PC-9 (cell line): ENCODE measurements around the gene PMAIP1. TPM values are rescaled to one million over a fixed set of nuclear protein-coding genes. Genes with fewer than 3 reads are reported as not detected.

Experiments used
- BruUV-seq: library from RNA; stranded (reverse); fragments of 400-500 nt; replicated peaks from 2 replicates; lab custom pipeline; 2021; lab: Mats Ljungman, UMichigan
- CTCF ChIA-PET: fragments of 300-600 bp; sonication (Branson Sonifier 250); formaldehyde crosslinking; loops from one replicate; lab custom pipeline; 2022; ENCODE audit warnings: antibody characterized with exemption; lab: Charles Lee
- POLR2A ChIA-PET: fragments of 300-600 bp; sonication (Branson Sonifier 250); formaldehyde crosslinking; loops from one replicate; lab custom pipeline; 2022; ENCODE audit warnings: antibody characterized with exemption; ENCODE audit not compliant: unreplicated experiment; lab: Charles Lee
- DNase-seq, 2 experiments: peaks; one replicate each; pipeline versions ENCODE4 v3.0.0 to v3.0.0-alpha.2; 2015 to 2022; ENCODE audit warnings: mixed read lengths in 1 of 2
- H2AFZ ChIP-seq: fragments of 200-600 bp; sonication (generic); 2 replicates; pipeline ENCODE4 v1.8.1; 2017; ENCODE audit warnings: antibody characterized with exemption
- H3F3A ChIP-seq: fragments of 200-600 bp; sonication (generic); 2 replicates; pipeline ENCODE4 v1.8.1; 2017; ENCODE audit warnings: antibody characterized with exemption, mild to moderate bottlenecking, low read depth; ENCODE audit not compliant: insufficient read depth
- H3K27ac ChIP-seq: fragments of 200-600 bp; sonication (generic); 2 replicates; pipeline ENCODE4 v1.6.1; 2016; ENCODE audit warnings: mixed run types
- H3K27me3 ChIP-seq: fragments of 200-600 bp; sonication (generic); 2 replicates; pipeline ENCODE4 v1.6.1; 2016; ENCODE audit warnings: low read depth, mixed run types; ENCODE audit not compliant: insufficient read depth
- H3K36me3 ChIP-seq: fragments of 200-600 bp; sonication (generic); 2 replicates; pipeline ENCODE4 v1.6.1; 2016; ENCODE audit warnings: low read depth, mixed run types
- H3K4me1 ChIP-seq: fragments of 200-600 bp; sonication (generic); replicated peaks from 2 replicates; pipeline ENCODE4 v1.6.1; 2016; ENCODE audit warnings: mixed run types; ENCODE audit not compliant: insufficient read depth
- H3K4me2 ChIP-seq: fragments of 200-600 bp; sonication (generic); 2 replicates; pipeline ENCODE4 v1.6.1; 2017; ENCODE audit warnings: mixed run types
- H3K4me3 ChIP-seq: fragments of 200-600 bp; sonication (generic); 2 replicates; pipeline ENCODE4 v1.6.1; 2016; ENCODE audit warnings: mixed run types
- H3K79me2 ChIP-seq: fragments of 200-600 bp; sonication (generic); 2 replicates; pipeline ENCODE4 v1.6.1; 2017; ENCODE audit warnings: low read depth, mixed run types
- H3K9me2 ChIP-seq: fragments of 200-600 bp; sonication (generic); 2 replicates; pipeline ENCODE4 v1.8.1; 2017; ENCODE audit warnings: mild to moderate bottlenecking; ENCODE audit not compliant: insufficient read depth
- H3K9me3 ChIP-seq: fragments of 200-600 bp; sonication (generic); 2 replicates; pipeline ENCODE4 v1.8.1; 2016; ENCODE audit warnings: low read depth; ENCODE audit not compliant: insufficient read depth
- H4K20me1 ChIP-seq: fragments of 200-600 bp; sonication (generic); 2 replicates; pipeline ENCODE4 v1.8.1; 2017; ENCODE audit not compliant: insufficient read depth
- CTCF ChIP-seq: fragments of 200-600 bp; sonication (generic); conservative IDR thresholded peaks from 2 replicates; pipeline ENCODE4 v1.6.1; 2017; ENCODE audit warnings: mixed run types, antibody characterized with exemption, mild to moderate bottlenecking, moderate library complexity
- EZH2 ChIP-seq: fragments of 200-600 bp; sonication (generic); IDR thresholded peaks from 2 replicates; pipeline ENCODE4 v1.8.0; 2017; ENCODE audit warnings: antibody characterized with exemption, low read depth
- intact Hi-C: fragments of 100-400 bp; cut with micrococcal nuclease; formaldehyde crosslinking; loops from one replicate; pipeline ENCODE4 v1.10.0; 2022; ENCODE audit not compliant: unreplicated experiment
- total RNA-seq: library from RNA; stranded (reverse); gene quantifications from 2 replicates; pipeline ENCODE4 v1.2.3, GENCODE V29; 2021

PMAIP1 gene
- total RNA-seq, 1 experiment from 2014 or later = 16.5 TPM

GRCh38 chr18:59900222-59901128, 679 bp downstream of the PMAIP1 start:
- H3K27ac ChIP-seq = peak overlapping the region; percentile 92
- peak overlapping the region; percentile 89 for H3K4me2 ChIP-seq
- DNase-seq = peak in 1 of 2 experiments; percentile 67
- CTCF ChIA-PET = interaction anchor here (0.5 kb wide), 1 partner anchor 23 kb away, joined by 3 read pairs; no protein-coding TSS in a partner anchor
- peaks cover 61% of the 10 kb centered on the region for H3F3A ChIP-seq
- peaks cover 16% of the 10 kb centered on the region for H4K20me1 ChIP-seq
- no peaks in the 10 kb centered on the region for H3K9me2 ChIP-seq
- POLR2A ChIA-PET = interaction anchor here (0.5 to 0.9 kb wide), 4 partner anchors 17 to 88 kb away, joined by 3 to 8 read pairs (median 6); no protein-coding TSS in a partner anchor
- peaks cover 29% of the 10 kb centered on the region for H3K36me3 ChIP-seq
- TF ChIP-seq CTCF = no peak
- peaks cover 51% of the 10 kb centered on the region for H3K4me1 ChIP-seq
- intact Hi-C loops = loop anchor here (1.0 to 5.0 kb wide), 3 partner anchors 9 to 152 kb away; no protein-coding TSS in a partner anchor
- H2AFZ ChIP-seq = no peak overlapping the region
- H3K27me3 ChIP-seq = no peaks in the 10 kb centered on the region
- H3K79me2 ChIP-seq = peaks cover 65% of the 10 kb centered on the region
- H3K9me3 ChIP-seq = no peaks in the 10 kb centered on the region
- BruUV-seq = TSS peak; percentile 40
- peak overlapping the region; percentile 90 for H3K4me3 ChIP-seq

DNA sequence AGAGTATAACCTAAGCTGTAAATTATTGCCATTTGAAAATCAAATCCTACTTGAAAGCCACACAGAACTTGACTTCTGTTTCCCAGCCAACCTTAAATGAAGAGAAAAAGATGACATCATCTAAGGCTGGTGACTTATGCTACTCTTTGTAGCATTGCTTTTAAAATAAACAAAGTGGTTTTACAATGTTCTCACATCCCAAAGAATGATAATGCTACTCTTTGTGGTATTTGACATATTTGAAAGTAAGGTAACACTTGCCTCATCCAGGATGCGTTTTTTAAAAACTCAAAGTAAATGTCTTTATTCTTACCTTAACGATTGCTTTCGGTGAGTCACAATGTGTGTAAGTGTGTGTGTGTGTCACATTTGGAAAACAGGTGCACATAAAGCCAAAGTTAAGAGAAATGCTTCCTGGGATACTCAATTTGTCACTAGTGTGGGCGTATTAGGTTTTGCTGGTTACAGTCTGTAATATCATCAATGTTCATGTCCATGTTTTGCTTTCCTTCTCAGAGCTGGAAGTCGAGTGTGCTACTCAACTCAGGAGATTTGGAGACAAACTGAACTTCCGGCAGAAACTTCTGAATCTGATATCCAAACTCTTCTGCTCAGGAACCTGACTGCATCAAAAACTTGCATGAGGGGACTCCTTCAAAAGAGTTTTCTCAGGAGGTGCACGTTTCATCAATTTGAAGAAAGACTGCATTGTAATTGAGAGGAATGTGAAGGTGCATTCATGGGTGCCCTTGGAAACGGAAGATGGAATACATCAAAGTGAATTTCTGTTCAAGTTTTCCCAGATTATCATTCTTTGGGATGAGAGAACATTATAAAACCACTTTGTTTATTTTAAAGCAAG, 2.6 kb downstream of the PMAIP1 start:
- no peaks in the 10 kb centered on the region for H3K27me3 ChIP-seq
- H3K27ac ChIP-seq = peak overlapping the region; percentile 92
- peak overlapping the region; percentile 89 for H3K4me2 ChIP-seq
- POLR2A ChIA-PET = no interaction called here
- peak in 1 of 2 experiments; percentile 78 for DNase-seq
- no peaks in the 10 kb centered on the region for H3K9me2 ChIP-seq
- H4K20me1 ChIP-seq = peaks cover 16% of the 10 kb centered on the region
- no peak for TF ChIP-seq EZH2
- TF ChIP-seq CTCF = no peak
- peaks cover 49% of the 10 kb centered on the region for H3K4me1 ChIP-seq
- H3F3A ChIP-seq = peaks cover 64% of the 10 kb centered on the region
- H3K36me3 ChIP-seq = peaks cover 29% of the 10 kb centered on the region
- no peak overlapping the region for H2AFZ ChIP-seq
- intact Hi-C loops = loop anchor here (2.0 to 5.0 kb wide), 3 partner anchors 50 to 150 kb away; no protein-coding TSS in a partner anchor
- H3K9me3 ChIP-seq = no peaks in the 10 kb centered on the region
- H3K4me3 ChIP-seq = peak overlapping the region; percentile 90
- no TSS peak for BruUV-seq
- H3K79me2 ChIP-seq = peaks cover 63% of the 10 kb centered on the region
- CTCF ChIA-PET = no interaction called here
